Measurements from ENCODE around the gene WNK2. TPM values are rescaled to one million over a fixed set of nuclear protein-coding genes. Genes with fewer than 3 reads are reported as not detected.
A peak's percentile ranks its signal among the peaks of the same experiment; 100 is the strongest.

WNK2 gene
- total and polyA plus RNA-seq, 2 experiments from 2014 or later = 34.5 to 92.2 TPM

GRCh38 chr9:93220627-93221026 lies 36.7 kb downstream of the WNK2 start:
- no peaks in the 10 kb centered on the region for H3K36me3 ChIP-seq
- no peak for DNase-seq (ENCODE audit: low read depth in 1 of 2, low spot score in 1 of 2)
- no peak for TF ChIP-seq CTCF (IDR thresholded peaks at IDR 0.05; ENCODE audit: low read depth, low read length)
- no peak overlapping the region for H3K27ac ChIP-seq
- no peaks in the 10 kb centered on the region for H3K9me3 ChIP-seq (ENCODE audit: low read depth)
- H3K27me3 ChIP-seq = no peaks in the 10 kb centered on the region
- peaks cover 23% of the 10 kb centered on the region for H3K4me1 ChIP-seq (ENCODE audit: low read depth)
- H3K4me3 ChIP-seq = no peak overlapping the region

GRCh38 chr9:93221044-93221443 lies 37.1 kb downstream of the WNK2 start:
- DNase-seq (ENCODE audit: low read depth in 1 of 2, low spot score in 1 of 2) = no peak
- Histone ChIP-seq H3K4me1 (ENCODE audit: low read depth) (peaks cover 23% of the 10 kb centered on the region), H3K27me3 (no peaks in the 10 kb centered on the region), H3K4me3 (no peak overlapping the region), H3K36me3 (no peaks in the 10 kb centered on the region), H3K27ac (no peak overlapping the region), H3K9me3 (ENCODE audit: low read depth) (no peaks in the 10 kb centered on the region)
- TF ChIP-seq CTCF (IDR thresholded peaks at IDR 0.05; ENCODE audit: low read depth, low read length) = no peak

- Histone ChIP-seq H3K9me3 (ENCODE audit: low read depth) (no peaks in the 10 kb centered on the region), H3K4me3 (no peak overlapping the region), H3K4me1 (ENCODE audit: low read depth) (peaks cover 18% of the 10 kb centered on the region), H3K27me3 (no peaks in the 10 kb centered on the region), H3K36me3 (no peaks in the 10 kb centered on the region), H3K27ac (peak overlapping the region; percentile 60)
- TF ChIP-seq CTCF (IDR thresholded peaks at IDR 0.05; ENCODE audit: low read depth, low read length) = no peak
- no peak for DNase-seq (ENCODE audit: low read depth in 1 of 2, low spot score in 1 of 2)
These were observed 38.9 kb downstream of the WNK2 start for GRCh38 chr9:93222890-93223259.

GRCh38 chr9:93223260-93224180 lies 39.6 kb downstream of the WNK2 start:
- no peak for TF ChIP-seq CTCF (IDR thresholded peaks at IDR 0.05; ENCODE audit: low read depth, low read length)
- no peaks in the 10 kb centered on the region for H3K27me3 ChIP-seq
- H3K36me3 ChIP-seq = no peaks in the 10 kb centered on the region
- H3K9me3 ChIP-seq (ENCODE audit: low read depth) = no peaks in the 10 kb centered on the region
- peaks cover 12% of the 10 kb centered on the region for H3K4me1 ChIP-seq (ENCODE audit: low read depth)
- no peak overlapping the region for H3K4me3 ChIP-seq
- H3K27ac ChIP-seq = peak overlapping the region; percentile 60
- DNase-seq (ENCODE audit: low read depth in 1 of 2, low spot score in 1 of 2) = peak in 1 of 2 donors; percentile 54

GRCh38 chr9:93224591-93224990 lies 40.7 kb downstream of the WNK2 start:
- TF ChIP-seq CTCF (IDR thresholded peaks at IDR 0.05; ENCODE audit: low read depth, low read length) = no peak

More at GRCh38 chr9:93224591-93224990, 40.7 kb downstream of the WNK2 start:
- DNase-seq (ENCODE audit: low read depth in 1 of 2, low spot score in 1 of 2) = no peak
- Histone ChIP-seq H3K27ac (no peak overlapping the region), H3K36me3 (no peaks in the 10 kb centered on the region), H3K4me1 (ENCODE audit: low read depth) (peaks cover 12% of the 10 kb centered on the region), H3K27me3 (no peaks in the 10 kb centered on the region), H3K4me3 (no peak overlapping the region), H3K9me3 (ENCODE audit: low read depth) (no peaks in the 10 kb centered on the region)

Measured in cardiac muscle cell (in vitro differentiated cells and primary cell).